WI38 (cell line): Measurements from ENCODE around the gene LDAH.
A peak's percentile ranks its signal among the peaks of the same experiment; 100 is the strongest.

Experiments
- H3K4me3 ChIP-seq: 2 replicates; pipeline ENCODE4 v1.5.1; 2011; ENCODE audit warnings: low read depth, mild to moderate bottlenecking, control low read depth, low read length
- TF ChIP-seq, protein P1 (sequence below): IDR thresholded peaks from 2 replicates; pipeline ENCODE4 v1.5.1; 2012; ENCODE audit warnings: low read depth, mild to moderate bottlenecking, control low read depth, low read length

LDAH gene

GRCh38 chr2:20667151-20667530 lies 155.8 kb downstream of the LDAH start:
- H3K4me3 ChIP-seq, result peak overlapping the region; percentile 39
- TF ChIP-seq, protein P1, sequence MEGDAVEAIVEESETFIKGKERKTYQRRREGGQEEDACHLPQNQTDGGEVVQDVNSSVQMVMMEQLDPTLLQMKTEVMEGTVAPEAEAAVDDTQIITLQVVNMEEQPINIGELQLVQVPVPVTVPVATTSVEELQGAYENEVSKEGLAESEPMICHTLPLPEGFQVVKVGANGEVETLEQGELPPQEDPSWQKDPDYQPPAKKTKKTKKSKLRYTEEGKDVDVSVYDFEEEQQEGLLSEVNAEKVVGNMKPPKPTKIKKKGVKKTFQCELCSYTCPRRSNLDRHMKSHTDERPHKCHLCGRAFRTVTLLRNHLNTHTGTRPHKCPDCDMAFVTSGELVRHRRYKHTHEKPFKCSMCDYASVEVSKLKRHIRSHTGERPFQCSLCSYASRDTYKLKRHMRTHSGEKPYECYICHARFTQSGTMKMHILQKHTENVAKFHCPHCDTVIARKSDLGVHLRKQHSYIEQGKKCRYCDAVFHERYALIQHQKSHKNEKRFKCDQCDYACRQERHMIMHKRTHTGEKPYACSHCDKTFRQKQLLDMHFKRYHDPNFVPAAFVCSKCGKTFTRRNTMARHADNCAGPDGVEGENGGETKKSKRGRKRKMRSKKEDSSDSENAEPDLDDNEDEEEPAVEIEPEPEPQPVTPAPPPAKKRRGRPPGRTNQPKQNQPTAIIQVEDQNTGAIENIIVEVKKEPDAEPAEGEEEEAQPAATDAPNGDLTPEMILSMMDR, result no peak

DNA sequence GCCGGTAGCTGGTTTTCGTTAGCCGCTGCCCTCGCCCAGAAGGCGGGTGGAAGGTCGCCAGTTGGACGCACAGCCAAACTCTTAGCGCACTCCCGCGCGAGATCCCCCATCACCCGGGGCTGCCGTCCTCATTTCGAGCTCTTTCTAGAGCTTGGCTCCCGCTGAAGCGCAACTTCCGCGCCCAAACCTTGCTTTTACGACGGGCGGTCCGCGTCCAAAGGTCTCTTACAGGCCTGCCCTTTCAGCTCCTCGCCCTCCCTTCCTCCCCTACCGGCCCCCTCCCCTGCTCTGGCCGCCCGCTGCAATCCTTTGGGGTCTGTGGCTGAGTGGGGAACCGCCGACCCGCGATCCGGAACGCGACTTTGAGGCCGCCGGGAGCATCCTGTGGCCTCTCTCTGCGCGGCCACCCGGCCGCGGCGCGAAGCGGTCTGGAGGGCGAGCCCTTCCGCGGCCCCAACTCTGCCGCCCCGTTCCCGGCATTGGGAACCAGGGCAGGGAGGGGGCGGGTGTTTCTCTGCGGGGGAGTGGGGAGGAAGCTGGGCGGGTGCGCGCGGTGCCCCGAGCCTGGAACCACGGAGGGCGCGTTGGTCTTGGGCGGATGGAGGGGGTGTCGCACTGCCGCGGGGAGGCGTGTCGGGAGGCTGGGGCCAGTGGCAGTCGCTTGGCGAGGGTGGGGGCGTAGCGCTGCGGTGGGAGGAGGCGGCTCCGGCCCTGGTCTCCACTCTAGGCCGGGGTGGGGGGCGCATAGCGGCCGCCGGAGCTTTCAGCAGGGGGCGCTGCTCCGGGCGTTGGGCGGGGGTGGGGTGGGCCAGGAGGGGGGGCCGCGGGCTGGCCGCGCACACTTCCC lies 156.4 kb downstream of the LDAH start, which contains the start of gene GDF7:
TSS of gene GDF7 (plus strand) at position 841 of the 847 bp plus-strand sequence. CDS start 96 bp downstream, outside the sequence.
- TF ChIP-seq, protein P1, result no peak
- H3K4me3 ChIP-seq, result peak within 1 kb of the TSS; percentile 45

- peak overlapping the region; percentile 45 for H3K4me3 ChIP-seq
- TF ChIP-seq, protein P1, result no peak
Observed at GRCh38 chr2:20666005-20666303, 156.9 kb downstream of the LDAH start.

GRCh38 chr2:20665243-20666004 lies 157.5 kb downstream of the LDAH start:
- TF ChIP-seq, protein P1, result no peak
- H3K4me3 ChIP-seq, result no peak overlapping the region; the same call in 1 of the 2 replicates

DNA sequence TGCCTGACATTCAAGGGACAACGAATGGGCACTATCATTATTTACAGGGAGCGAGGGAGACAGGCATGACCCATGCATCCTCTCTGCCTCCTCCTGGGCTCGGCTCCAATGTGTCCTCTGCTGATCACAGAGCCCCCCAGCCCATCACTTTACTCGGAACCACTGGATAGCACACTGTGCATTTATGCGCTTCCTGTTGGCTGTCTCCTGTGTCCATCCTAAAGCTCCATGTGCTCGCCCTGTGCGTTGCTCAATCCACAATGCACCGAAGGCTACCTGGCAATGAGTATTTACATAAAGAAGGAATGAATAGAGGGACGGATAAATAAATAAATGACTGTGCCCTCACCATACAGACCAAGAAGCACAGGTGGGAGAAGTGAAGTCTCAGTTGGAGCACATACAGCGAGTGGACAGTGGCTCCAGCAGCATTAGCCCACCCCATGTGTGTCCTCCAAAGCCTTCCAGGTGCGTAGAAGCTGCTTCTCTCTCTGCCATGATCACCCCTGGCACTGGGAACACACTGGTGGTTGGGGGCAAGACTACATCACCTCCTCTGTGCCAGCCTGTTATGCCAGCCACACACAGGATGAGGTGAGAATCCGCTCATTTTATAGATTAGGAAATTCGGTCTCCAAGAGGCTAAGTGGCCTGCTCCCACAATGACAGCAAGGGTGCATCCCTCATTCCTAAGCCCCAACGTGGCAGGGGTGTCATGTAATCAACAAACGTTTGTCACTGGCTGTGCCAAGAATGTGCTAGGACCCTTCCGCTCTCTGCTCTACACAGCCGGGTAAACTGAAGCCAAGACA lies 158.3 kb downstream of the LDAH start:
- H3K4me3 ChIP-seq, result no peak overlapping the region

DNA sequence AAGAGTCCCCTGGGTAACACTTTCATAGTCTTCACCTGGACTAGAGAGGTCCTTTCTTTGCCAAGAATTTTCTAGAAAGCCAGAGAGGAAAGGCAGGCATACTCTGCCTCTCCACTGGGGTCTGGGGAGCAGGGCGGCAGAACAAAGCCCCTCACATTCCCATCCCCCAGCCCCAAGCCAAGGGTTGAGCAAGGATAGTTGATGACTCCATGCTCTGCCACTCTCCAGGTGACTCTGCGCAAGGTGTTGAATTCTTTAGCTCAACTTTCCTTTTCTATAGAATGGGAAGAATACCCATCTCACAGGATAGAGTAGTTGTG lies 158.9 kb downstream of the LDAH start:
- TF ChIP-seq, protein P1, result no peak
- H3K4me3 ChIP-seq, result no peak overlapping the region

More for the DNA sequence above, 158.3 kb downstream of the LDAH start:
- TF ChIP-seq, protein P1, result no peak
